Mesenchymal stem cell (in vitro differentiated cells and primary cell): ENCODE data around the gene SHISAL2A.

Experiments
- DNase-seq: peaks from one replicate; pipeline ENCODE4 v3.0.0-alpha.2; 2013
- H2AFZ ChIP-seq: one replicate; pipeline ENCODE4 v1.6.1; 2013; ENCODE audit warnings: low read depth, mild to moderate bottlenecking, control low read depth, inconsistent platforms, low read length, moderate library complexity
- H2AK5ac ChIP-seq: 2 replicates; pipeline ENCODE4 v1.6.1; 2013; ENCODE audit warnings: low read length, moderate library complexity, mild to moderate bottlenecking, inconsistent platforms; ENCODE audit not compliant: severe bottlenecking
- H2BK120ac ChIP-seq: one replicate; pipeline ENCODE4 v1.6.1; 2013; ENCODE audit warnings: low read depth, mild to moderate bottlenecking, inconsistent platforms, low read length, moderate library complexity
- H2BK12ac ChIP-seq, 2 experiments: one replicate each; pipeline ENCODE4 v1.6.1; 2013; ENCODE audit warnings: inconsistent platforms in 2 of 2, low read length in 2 of 2, mild to moderate bottlenecking in 2 of 2, moderate library complexity in 2 of 2, control low read depth in 1 of 2
- H2BK15ac ChIP-seq: one replicate; pipeline ENCODE4 v1.6.1; 2013; ENCODE audit warnings: mild to moderate bottlenecking, low read depth, inconsistent platforms; ENCODE audit not compliant: poor library complexity, severe bottlenecking
- H2BK5ac ChIP-seq: 2 replicates; pipeline ENCODE4 v1.6.1; 2013; ENCODE audit warnings: low read depth, mild to moderate bottlenecking, low read length, control low read depth, inconsistent platforms; ENCODE audit not compliant: poor library complexity, severe bottlenecking
- H3K14ac ChIP-seq, 2 experiments: one replicate each; pipeline ENCODE4 v1.6.1; 2013; ENCODE audit warnings: inconsistent platforms in 2 of 2, low read length in 2 of 2, control low read depth in 1 of 2, mild to moderate bottlenecking in 1 of 2, moderate library complexity in 1 of 2
- H3K18ac ChIP-seq, 2 experiments: one replicate each; pipeline ENCODE4 v1.6.1; 2013; ENCODE audit warnings: inconsistent platforms in 2 of 2, low read length in 2 of 2, control low read depth in 1 of 2, low read depth in 1 of 2, mild to moderate bottlenecking in 1 of 2
- H3K23ac ChIP-seq, 2 experiments: one replicate each; pipeline ENCODE4 v1.6.1; 2013; ENCODE audit warnings: inconsistent platforms in 2 of 2, low read length in 2 of 2, mild to moderate bottlenecking in 2 of 2, moderate library complexity in 2 of 2, control low read depth in 1 of 2
- H3K27ac ChIP-seq: 2 replicates; pipeline ENCODE4 v1.5.1; 2013; ENCODE audit warnings: mild to moderate bottlenecking, moderate library complexity, low read length, control low read depth, inconsistent platforms; ENCODE audit not compliant: poor library complexity, severe bottlenecking
- H3K27me3 ChIP-seq, 2 experiments: 2 replicates each; pipeline versions ENCODE4 v1.6.1 to v1.7.0; 2013; ENCODE audit warnings: low read length in 2 of 2, mild to moderate bottlenecking in 2 of 2, moderate library complexity in 2 of 2, control low read depth in 1 of 2, inconsistent platforms in 1 of 2; ENCODE audit not compliant: control insufficient read depth in 1 of 2, insufficient read depth in 1 of 2
- H3K36me3 ChIP-seq, 2 experiments: 2 replicates each; pipeline versions ENCODE4 v1.6.1 to v1.7.0; 2013; ENCODE audit warnings: low read length in 2 of 2, control low read depth in 1 of 2, inconsistent platforms in 1 of 2, low read depth in 1 of 2, mild to moderate bottlenecking in 1 of 2; ENCODE audit not compliant: insufficient read depth in 2 of 2, control insufficient read depth in 1 of 2
- H3K4ac ChIP-seq, 2 experiments: one replicate each; pipeline ENCODE4 v1.6.1; 2013; ENCODE audit warnings: inconsistent platforms in 2 of 2, low read length in 2 of 2, mild to moderate bottlenecking in 2 of 2, moderate library complexity in 2 of 2, control low read depth in 1 of 2, low read depth in 1 of 2
- H3K4me1 ChIP-seq: 2 replicates; pipeline ENCODE4 v1.6.1; 2013; ENCODE audit warnings: low read depth, low read length, control low read depth; ENCODE audit not compliant: control insufficient read depth, insufficient read depth
- H3K4me2 ChIP-seq: 2 replicates; pipeline ENCODE4 v1.6.1; 2013; ENCODE audit warnings: low read length, mild to moderate bottlenecking, inconsistent platforms; ENCODE audit not compliant: poor library complexity, severe bottlenecking
- H3K4me3 ChIP-seq, 2 experiments: 2 replicates each; pipeline versions ENCODE4 v1.5.1 to v1.7.0; 2013; ENCODE audit warnings: low read length in 2 of 2, mild to moderate bottlenecking in 2 of 2, control low read depth in 1 of 2, low read depth in 1 of 2; ENCODE audit not compliant: insufficient read depth in 1 of 2
- H3K79me1 ChIP-seq: replicated peaks from 2 replicates; pipeline ENCODE4 v1.6.1; 2013; ENCODE audit warnings: mild to moderate bottlenecking, control low read depth, low read length, inconsistent platforms; ENCODE audit not compliant: poor library complexity, severe bottlenecking
- H3K9ac ChIP-seq: 2 replicates; pipeline ENCODE4 v1.7.0; 2013; ENCODE audit warnings: mild to moderate bottlenecking, low read length, moderate library complexity
- H3K9me3 ChIP-seq: 2 replicates; pipeline ENCODE4 v1.7.0; 2013; ENCODE audit warnings: mild to moderate bottlenecking, low read length; ENCODE audit not compliant: control insufficient read depth
- H4K8ac ChIP-seq: one replicate; pipeline ENCODE4 v1.6.1; 2013; ENCODE audit warnings: inconsistent platforms, mild to moderate bottlenecking, low read length, moderate library complexity
- H4K91ac ChIP-seq: one replicate; pipeline ENCODE4 v1.6.1; 2013; ENCODE audit warnings: mild to moderate bottlenecking, low read length, inconsistent platforms
- WGBS: methylation state at CpG from one replicate; pipeline ENCODE4 v1.1.7; 2013; ENCODE audit warnings: mixed read lengths; 5-methylcytosine and 5-hydroxymethylcytosine counted together

The SHISAL2A gene

DNA sequence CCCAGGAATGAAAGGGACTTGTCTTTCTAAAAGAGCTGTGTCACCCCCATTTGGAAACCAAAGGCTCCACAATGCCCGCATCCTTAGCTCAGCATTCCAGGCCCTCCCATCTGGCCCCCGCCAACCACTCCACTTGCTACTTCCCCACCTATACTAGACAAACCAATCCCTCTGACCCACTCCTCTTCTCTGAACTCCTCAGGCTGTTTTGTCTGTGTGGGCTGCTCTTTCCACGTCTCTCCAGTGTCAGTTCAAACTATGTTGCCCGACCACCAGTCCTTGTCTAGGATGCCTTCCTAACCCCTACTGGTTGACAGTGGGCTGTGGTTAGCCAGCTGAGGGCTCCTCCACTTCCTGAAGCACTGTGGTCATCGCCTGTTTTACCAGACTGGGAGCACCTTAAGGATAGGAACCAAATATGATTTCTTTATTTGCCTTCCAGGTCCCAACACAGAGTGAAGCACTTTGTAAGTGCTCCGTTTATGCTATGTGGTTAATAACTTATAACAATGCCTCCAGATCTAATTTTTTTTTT lies 73.2 kb downstream of the SHISAL2A start:
- H3K4me2 ChIP-seq = no peak overlapping the region
- no peak overlapping the region for H3K27ac ChIP-seq
- no peak overlapping the region for H3K18ac ChIP-seq
- H3K4me1 ChIP-seq = peaks cover 2% of the 10 kb centered on the region
- no peaks in the 10 kb centered on the region for H3K36me3 ChIP-seq
- no peak overlapping the region for H4K91ac ChIP-seq
- H3K14ac ChIP-seq = no peak overlapping the region
- no peaks in the 10 kb centered on the region for H3K79me1 ChIP-seq
- WGBS = 92% methylated on average over 4 of the region's 6 CpGs
- no peak overlapping the region for H2BK15ac ChIP-seq
- H3K23ac ChIP-seq = no peak overlapping the region
- H2BK120ac ChIP-seq = no peak overlapping the region
- no peak overlapping the region for H3K4me3 ChIP-seq
- H3K9me3 ChIP-seq = no peaks in the 10 kb centered on the region
- H3K9ac ChIP-seq = no peak overlapping the region
- no peaks in the 10 kb centered on the region for H3K27me3 ChIP-seq
- H3K4ac ChIP-seq = no peak overlapping the region
- H2BK12ac ChIP-seq = no peak overlapping the region
- no peak overlapping the region for H2AK5ac ChIP-seq
- DNase-seq = no peak
- H2BK5ac ChIP-seq = no peak overlapping the region
- no peak overlapping the region for H2AFZ ChIP-seq
- H4K8ac ChIP-seq = no peak overlapping the region
